ENCODE measurements around the gene TMEM52.

GRCh38 chr1:1883092-1883873 is 35.8 kb downstream of the TMEM52 start:
- TF ChIP-seq POLR2A (IDR thresholded peaks at IDR 0.05) (no peak), CTCF (IDR thresholded peaks at IDR 0.05) (no peak)
